Measurements from ENCODE around the gene ABCD4. TPM values are rescaled to one million over a fixed set of nuclear protein-coding genes. Genes with fewer than 3 reads are reported as not detected.

Gene ABCD4
- total RNA-seq, 2 donors from 2014 or later = 51.2 to 56.6 TPM

Other genes with a start within 250 kb of the ABCD4 start
- 10 to 100 TPM; 31.5 to 46.8 TPM for gene ALDH6A1, start 218.5 kb downstream of the ABCD4 start, total RNA-seq
- 10 to 100 TPM; 15.7 to 18.4 TPM for gene LIN52, start 218.0 kb downstream of the ABCD4 start, total RNA-seq
- not detected for gene VSX2, start 63.5 kb downstream of the ABCD4 start, total RNA-seq
- gene VRTN, start 45.5 kb upstream of the ABCD4 start, total RNA-seq = not detected
- not detected for gene SYNDIG1L, start 123.3 kb upstream of the ABCD4 start, total RNA-seq
- gene NPC2, start 190.4 kb upstream of the ABCD4 start, total RNA-seq = 10 to 100 TPM; 27.1 to 35.4 TPM
- 10 to 100 TPM; 29.9 to 34.2 TPM for gene ISCA2, start 190.8 kb upstream of the ABCD4 start, total RNA-seq

Measured in activated T-cell treated with anti-CD3 and anti-CD28 coated beads, Interleukin-2, amount 50 U/mL, for 72 hours (primary cell).